Measurements from ENCODE around the gene UCP3.
A peak's percentile ranks its signal among the peaks of the same experiment; 100 is the strongest.

UCP3 gene

GRCh38 chr11:74008373-74009229, at the start of gene UCP3:
Gene UCP3 (minus strand): TSS chr11:74009085. CDS start chr11:74007042, 2,043 bp downstream.
- DNase-seq, result peak; percentile 22

GRCh38 chr11:74057249-74058151, 48.6 kb upstream of the UCP3 start:
- no peak for DNase-seq

- no peak for DNase-seq
These were observed 47.1 kb upstream of the UCP3 start for GRCh38 chr11:74055938-74056337.

GRCh38 chr11:74050465-74050864, 41.6 kb upstream of the UCP3 start:
- no peak for DNase-seq

GRCh38 chr11:74048993-74049392, 40.1 kb upstream of the UCP3 start:
- no peak for DNase-seq

- DNase-seq, result no peak
These were observed 35.7 kb upstream of the UCP3 start for GRCh38 chr11:74044538-74044937.

- no peak for DNase-seq
These were observed 34.6 kb upstream of the UCP3 start for GRCh38 chr11:74043450-74043849.

GRCh38 chr11:74037309-74037708, 28.4 kb upstream of the UCP3 start:
- DNase-seq, result no peak

- DNase-seq, result no peak
These were observed 26.4 kb upstream of the UCP3 start for GRCh38 chr11:74035264-74035663.

GRCh38 chr11:74033046-74033445, 24.2 kb upstream of the UCP3 start:
- no peak for DNase-seq

- no peak for DNase-seq
These were observed 22.1 kb upstream of the UCP3 start for GRCh38 chr11:74030723-74031676.

GRCh38 chr11:74025467-74026166, 16.7 kb upstream of the UCP3 start:
- DNase-seq, result no peak

GRCh38 chr11:74024261-74025029, 15.6 kb upstream of the UCP3 start:
- DNase-seq, result peak; percentile 65

GRCh38 chr11:74023276-74023675, 14.4 kb upstream of the UCP3 start:
- no peak for DNase-seq

- DNase-seq, result no peak
These were observed 13.7 kb upstream of the UCP3 start for GRCh38 chr11:74022546-74022945.

GRCh38 chr11:74021998-74022397, 13.1 kb upstream of the UCP3 start:
- no peak for DNase-seq

GRCh38 chr11:74020539-74020938, 11.7 kb upstream of the UCP3 start:
- DNase-seq, result no peak

- no peak for DNase-seq
These were observed 11.0 kb upstream of the UCP3 start for GRCh38 chr11:74019860-74020259.

- peak; percentile 25 for DNase-seq
These were observed 10.3 kb upstream of the UCP3 start for GRCh38 chr11:74019104-74019738.

GRCh38 chr11:74018331-74019005, 9.6 kb upstream of the UCP3 start:
- peak; percentile 22 for DNase-seq

All from hematopoietic multipotent progenitor cell treated with erythropoietin and hydrocortisone succinate and interleukin-3 and kit ligand, for 8 days (in vitro differentiated cells).